Measurements from ENCODE around the gene ACSF3. TPM values are rescaled to one million over a fixed set of nuclear protein-coding genes. Genes with fewer than 3 reads are reported as not detected.

Gene ACSF3
- total RNA-seq, 1 experiment from 2014 or later, result 30.8 TPM

- peaks cover 4% of the 10 kb centered on the region for H3K4me1 ChIP-seq (ENCODE audit: control insufficient read depth, insufficient read depth, low read length)
- TF ChIP-seq POLR2AphosphoS5 (IDR thresholded peaks at IDR 0.05; ENCODE audit: low read depth, low read length), result no peak
- TF ChIP-seq CTCF (IDR thresholded peaks at IDR 0.05), result no peak
- no peak for TF ChIP-seq SIN3A (IDR thresholded peaks at IDR 0.05; ENCODE audit: borderline replicate concordance, insufficient read depth, low read depth, low read length)
- no peak for TF ChIP-seq REST (IDR thresholded peaks at IDR 0.05; ENCODE audit: insufficient read depth in 1 of 2, low read depth in 2 of 2, low read length in 1 of 2)
- TF ChIP-seq TCF7L2 (IDR thresholded peaks at IDR 0.05; ENCODE audit: low read depth, low read length), result no peak
- BruUV-seq (replicated peaks), result no TSS peak
- ATAC-seq (no peak), DNase-seq (ENCODE audit: low read depth, low spot score) (no peak)
- H3K9me3 ChIP-seq (ENCODE audit: control insufficient read depth, insufficient read depth, low read depth, low read length), result no peaks in the 10 kb centered on the region
- peaks cover 3% of the 10 kb centered on the region; the same call in 1 of the 2 replicates for H3K36me3 ChIP-seq (ENCODE audit: control insufficient read depth, insufficient read depth, low read length)
- no peak overlapping the region for H3K27ac ChIP-seq (ENCODE audit: low read length)
- H3K27me3 ChIP-seq (ENCODE audit: control insufficient read depth, insufficient read depth, low read length), result no peaks in the 10 kb centered on the region
- H3K4me3 ChIP-seq (ENCODE audit: low read depth in 2 of 2, low read length in 2 of 2), result no peak overlapping the region
- intact Hi-C loops (cut with micrococcal nuclease; ENCODE audit: unreplicated experiment), result no loop called here
- in situ Hi-C loops (cut with HindIII; ENCODE audit: low pct_unique_long_range_greater_than_20kb, low sequenced_read_pairs), result no loop called here
- ChIA-PET POLR2A (no interaction called here), CTCF (no interaction called here)
These were observed 39.4 kb upstream of the ACSF3 start for GRCh38 chr16:89054261-89054661.

DNA sequence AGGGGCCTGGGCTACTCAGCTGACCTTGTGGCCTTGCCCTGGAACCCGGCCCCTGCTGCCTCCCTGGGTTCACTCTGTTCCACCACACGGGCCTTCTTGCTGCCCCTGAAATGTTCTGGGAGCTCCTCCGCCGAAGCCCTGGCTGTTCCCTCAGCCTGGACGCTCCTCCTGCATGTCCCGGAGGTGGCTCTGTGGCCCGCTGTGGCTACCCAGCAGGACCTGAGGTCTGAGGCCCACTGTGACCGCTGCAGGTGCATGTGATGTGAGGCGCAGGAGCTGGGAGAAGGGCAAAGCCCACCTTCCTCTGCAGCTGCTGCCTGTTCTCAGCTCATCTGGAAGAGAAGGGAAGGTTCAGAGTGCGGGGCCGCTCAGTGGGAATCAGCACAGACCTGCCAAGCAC is 38.9 kb upstream of the ACSF3 start:
- Histone ChIP-seq H3K36me3 (ENCODE audit: control insufficient read depth, insufficient read depth, low read length) (peaks cover 3% of the 10 kb centered on the region; the same call in 1 of the 2 replicates), H3K27me3 (ENCODE audit: control insufficient read depth, insufficient read depth, low read length) (no peaks in the 10 kb centered on the region), H3K27ac (ENCODE audit: low read length) (no peak overlapping the region), H3K4me1 (ENCODE audit: control insufficient read depth, insufficient read depth, low read length) (peaks cover 4% of the 10 kb centered on the region), H3K9me3 (ENCODE audit: control insufficient read depth, insufficient read depth, low read depth, low read length) (no peaks in the 10 kb centered on the region), H3K4me3 (ENCODE audit: low read depth in 2 of 2, low read length in 2 of 2) (no peak overlapping the region)
- BruUV-seq (replicated peaks), result no TSS peak
- DNase-seq (ENCODE audit: low read depth, low spot score), result no peak
- ChIA-PET CTCF (no interaction called here), POLR2A (no interaction called here)
- intact Hi-C loops (cut with micrococcal nuclease; ENCODE audit: unreplicated experiment), result no loop called here
- TF ChIP-seq CTCF (IDR thresholded peaks at IDR 0.05) (no peak), TCF7L2 (IDR thresholded peaks at IDR 0.05; ENCODE audit: low read depth, low read length) (no peak), SIN3A (IDR thresholded peaks at IDR 0.05; ENCODE audit: borderline replicate concordance, insufficient read depth, low read depth, low read length) (no peak), REST (IDR thresholded peaks at IDR 0.05; ENCODE audit: insufficient read depth in 1 of 2, low read depth in 2 of 2, low read length in 1 of 2) (no peak), POLR2AphosphoS5 (IDR thresholded peaks at IDR 0.05; ENCODE audit: low read depth, low read length) (no peak)
- no peak for ATAC-seq
- in situ Hi-C loops (cut with HindIII; ENCODE audit: low pct_unique_long_range_greater_than_20kb, low sequenced_read_pairs), result no loop called here

Data from Panc1 (cell line).